Measurements from ENCODE around the gene TATDN2.
"Not testable (repeated sequence)": the region's sequence is repeated elsewhere in the genome, so short reads cannot be mapped to it uniquely, and the experiment has no call there.

TATDN2 gene

DNA sequence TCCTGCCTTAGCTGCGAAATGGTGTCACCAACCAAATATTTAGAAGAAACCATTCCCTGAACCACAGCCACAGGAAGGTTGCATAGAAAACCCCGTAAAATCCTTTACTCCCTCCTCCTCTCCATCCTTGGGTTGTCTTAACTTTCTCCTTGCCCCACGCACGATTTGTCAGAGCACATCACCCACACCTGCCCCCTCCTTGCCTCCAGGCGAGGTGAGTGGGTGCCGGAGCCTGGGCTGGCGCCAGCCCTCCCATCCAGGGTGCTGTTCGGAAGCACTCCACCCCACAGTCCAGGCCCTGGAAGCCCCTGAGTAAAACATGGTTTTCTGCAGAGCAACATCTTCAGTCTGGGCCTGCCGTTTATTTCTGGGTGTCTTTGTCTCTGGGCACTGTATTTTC lies 40.8 kb downstream of the TATDN2 start:
- Histone ChIP-seq H3K9me3 (ENCODE audit: control insufficient read depth in 1 of 2, low read length in 2 of 2) (no peaks in the 10 kb centered on the region), H3K27ac (ENCODE audit: low read depth, low read length) (no peak overlapping the region), H3K4me3 (ENCODE audit: low read depth in 1 of 2, low read length in 2 of 2) (no peak overlapping the region), H3K27me3 (ENCODE audit: control insufficient read depth in 1 of 2, insufficient read depth in 2 of 2, low read length in 2 of 2) (no peaks in the 10 kb centered on the region), H3K4me1 (ENCODE audit: control insufficient read depth in 1 of 2, insufficient read depth in 2 of 2, low read length in 2 of 2) (no peaks in the 10 kb centered on the region), H3K36me3 (ENCODE audit: control insufficient read depth in 1 of 2, insufficient read depth in 2 of 2, low read length in 2 of 2) (peaks cover 7 to 33% of the 10 kb centered on the region in 2 donors), H3K9ac (ENCODE audit: low read depth in 1 of 2, low read length in 2 of 2) (no peak overlapping the region)

- Histone ChIP-seq H3K36me3 (ENCODE audit: control insufficient read depth in 1 of 2, insufficient read depth in 2 of 2, low read length in 2 of 2) (peaks cover 7 to 38% of the 10 kb centered on the region in 2 donors), H3K27me3 (ENCODE audit: control insufficient read depth in 1 of 2, insufficient read depth in 2 of 2, low read length in 2 of 2) (no peaks in the 10 kb centered on the region), H3K9me3 (ENCODE audit: control insufficient read depth in 1 of 2, low read length in 2 of 2) (no peaks in the 10 kb centered on the region), H3K27ac (ENCODE audit: low read depth, low read length) (no peak overlapping the region), H3K4me3 (ENCODE audit: low read depth in 1 of 2, low read length in 2 of 2) (no peak overlapping the region), H3K9ac (ENCODE audit: low read depth in 1 of 2, low read length in 2 of 2) (no peak overlapping the region), H3K4me1 (ENCODE audit: control insufficient read depth in 1 of 2, insufficient read depth in 2 of 2, low read length in 2 of 2) (no peaks in the 10 kb centered on the region)
These were observed 41.6 kb downstream of the TATDN2 start for GRCh38 chr3:10289787-10290355.

- H3K27ac ChIP-seq (ENCODE audit: low read depth, low read length), result no peak overlapping the region
- H3K4me3 ChIP-seq (ENCODE audit: low read depth in 1 of 2, low read length in 2 of 2), result no peak overlapping the region
- peaks cover 7 to 42% of the 10 kb centered on the region in 2 donors for H3K36me3 ChIP-seq (ENCODE audit: control insufficient read depth in 1 of 2, insufficient read depth in 2 of 2, low read length in 2 of 2)
- no peaks in the 10 kb centered on the region for H3K27me3 ChIP-seq (ENCODE audit: control insufficient read depth in 1 of 2, insufficient read depth in 2 of 2, low read length in 2 of 2)
- H3K9me3 ChIP-seq (ENCODE audit: control insufficient read depth in 1 of 2, low read length in 2 of 2), result no peaks in the 10 kb centered on the region
- no peaks in the 10 kb centered on the region for H3K4me1 ChIP-seq (ENCODE audit: control insufficient read depth in 1 of 2, insufficient read depth in 2 of 2, low read length in 2 of 2)
- no peak overlapping the region for H3K9ac ChIP-seq (ENCODE audit: low read depth in 1 of 2, low read length in 2 of 2)
These were observed 42.4 kb downstream of the TATDN2 start for GRCh38 chr3:10290481-10291176.

- H3K9me3 ChIP-seq (ENCODE audit: control insufficient read depth in 1 of 2, low read length in 2 of 2), result no peaks in the 10 kb centered on the region
- H3K27ac ChIP-seq (ENCODE audit: low read depth, low read length), result no peak overlapping the region
- no peak overlapping the region for H3K4me3 ChIP-seq (ENCODE audit: low read depth in 1 of 2, low read length in 2 of 2)
- no peaks in the 10 kb centered on the region for H3K4me1 ChIP-seq (ENCODE audit: control insufficient read depth in 1 of 2, insufficient read depth in 2 of 2, low read length in 2 of 2)
- H3K27me3 ChIP-seq (ENCODE audit: control insufficient read depth in 1 of 2, insufficient read depth in 2 of 2, low read length in 2 of 2), result no peaks in the 10 kb centered on the region
- H3K36me3 ChIP-seq (ENCODE audit: control insufficient read depth in 1 of 2, insufficient read depth in 2 of 2, low read length in 2 of 2), result peaks cover 7 to 35% of the 10 kb centered on the region in 2 donors
- no peak overlapping the region for H3K9ac ChIP-seq (ENCODE audit: low read depth in 1 of 2, low read length in 2 of 2)
These were observed 43.4 kb downstream of the TATDN2 start for GRCh38 chr3:10291641-10292040.

DNA sequence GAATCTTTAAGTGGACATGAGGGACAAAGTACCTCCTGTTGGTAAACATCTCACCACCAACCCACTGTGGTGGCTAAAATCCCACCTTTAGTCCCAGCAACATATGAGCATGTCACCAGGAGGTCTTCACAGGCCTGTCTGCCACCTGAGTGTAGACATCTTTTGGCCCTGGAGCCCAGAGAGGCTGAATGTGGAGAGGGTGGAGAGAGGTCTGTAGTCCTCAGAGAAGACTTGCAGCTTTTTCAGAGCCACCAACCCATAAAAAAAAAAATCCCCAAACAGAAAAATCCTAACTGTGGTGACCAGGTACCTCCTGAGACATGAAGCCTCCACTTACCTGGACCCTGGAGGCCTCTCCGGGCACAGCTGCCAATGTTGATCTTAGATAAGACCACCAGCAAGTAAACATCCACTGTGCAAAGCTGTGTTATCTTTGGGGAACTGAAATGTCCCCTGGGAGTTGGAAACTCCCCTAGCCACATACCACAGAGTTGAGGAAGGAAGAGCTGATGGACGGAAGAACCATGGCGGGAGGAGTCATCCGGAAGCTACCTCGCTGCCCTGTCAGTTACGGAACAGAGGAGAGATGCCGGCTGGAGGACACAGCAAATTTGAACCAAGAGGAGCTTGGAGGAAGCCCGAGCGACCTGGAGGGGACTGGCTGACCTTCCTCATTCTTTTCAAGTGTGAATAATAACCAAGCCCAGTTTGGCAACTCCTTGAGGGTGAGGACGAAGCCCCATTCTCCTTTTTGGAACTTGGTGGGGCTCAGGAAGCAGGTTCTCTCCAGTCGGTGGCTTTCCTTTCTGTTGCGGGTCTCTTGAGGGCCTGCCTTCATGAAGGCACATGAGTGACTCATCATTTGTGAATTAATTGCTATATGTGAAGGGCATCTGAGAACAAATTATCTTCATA lies 44.5 kb downstream of the TATDN2 start, which contains the start of gene GHRL:
Gene GHRL, minus strand, starts transcription at position 443 of the 915 bp plus-strand sequence. CDS start 2,767 bp downstream, outside the sequence.
- Histone ChIP-seq H3K4me1 (ENCODE audit: control insufficient read depth in 1 of 2, insufficient read depth in 2 of 2, low read length in 2 of 2) (no peaks in the 10 kb centered on the region), H3K9me3 (ENCODE audit: control insufficient read depth in 1 of 2, low read length in 2 of 2) (no peaks in the 10 kb centered on the region), H3K4me3 (ENCODE audit: low read depth in 1 of 2, low read length in 2 of 2) (peak within 1 kb of the TSS in 1 of 2 donors; percentile 18), H3K9ac (ENCODE audit: low read depth in 1 of 2, low read length in 2 of 2) (no peak within 1 kb of the TSS), H3K36me3 (ENCODE audit: control insufficient read depth in 1 of 2, insufficient read depth in 2 of 2, low read length in 2 of 2) (peaks cover 7 to 27% of the 10 kb centered on the region in 2 donors), H3K27ac (ENCODE audit: low read depth, low read length) (no peak within 1 kb of the TSS), H3K27me3 (ENCODE audit: control insufficient read depth in 1 of 2, insufficient read depth in 2 of 2, low read length in 2 of 2) (no peaks in the 10 kb centered on the region)

DNA sequence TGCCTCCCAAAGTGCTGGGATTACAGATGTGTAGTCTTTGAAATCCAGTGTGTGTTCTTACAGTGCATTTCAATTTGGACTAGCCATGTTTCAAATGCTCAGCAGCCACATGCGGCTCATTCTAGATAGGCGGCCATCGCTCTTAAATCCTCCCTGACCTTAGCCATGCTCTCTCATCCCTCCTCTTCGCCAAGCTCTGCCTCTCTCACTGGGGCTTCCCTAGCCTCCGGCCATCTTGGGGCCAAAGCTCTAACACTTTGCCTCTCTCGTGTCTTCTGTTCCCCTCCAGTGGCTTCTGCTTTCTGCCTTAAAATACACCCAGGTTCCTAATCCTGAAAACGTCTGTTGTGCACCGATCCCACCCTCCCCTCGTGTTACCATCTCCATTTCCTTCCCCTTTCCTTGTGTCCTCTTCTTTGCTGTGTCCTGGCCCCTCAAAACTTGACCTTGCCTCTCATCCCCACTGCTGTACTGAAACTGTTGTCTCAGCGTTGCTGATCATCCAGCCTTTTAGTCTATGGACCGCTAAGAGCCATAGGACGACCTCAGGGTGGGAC lies 45.8 kb downstream of the TATDN2 start:
- Histone ChIP-seq H3K4me3 (ENCODE audit: low read depth in 1 of 2, low read length in 2 of 2) (no peak overlapping the region), H3K27ac (ENCODE audit: low read depth, low read length) (no peak overlapping the region), H3K36me3 (ENCODE audit: control insufficient read depth in 1 of 2, insufficient read depth in 2 of 2, low read length in 2 of 2) (peaks cover 0 to 21% of the 10 kb centered on the region in 2 donors)

DNA sequence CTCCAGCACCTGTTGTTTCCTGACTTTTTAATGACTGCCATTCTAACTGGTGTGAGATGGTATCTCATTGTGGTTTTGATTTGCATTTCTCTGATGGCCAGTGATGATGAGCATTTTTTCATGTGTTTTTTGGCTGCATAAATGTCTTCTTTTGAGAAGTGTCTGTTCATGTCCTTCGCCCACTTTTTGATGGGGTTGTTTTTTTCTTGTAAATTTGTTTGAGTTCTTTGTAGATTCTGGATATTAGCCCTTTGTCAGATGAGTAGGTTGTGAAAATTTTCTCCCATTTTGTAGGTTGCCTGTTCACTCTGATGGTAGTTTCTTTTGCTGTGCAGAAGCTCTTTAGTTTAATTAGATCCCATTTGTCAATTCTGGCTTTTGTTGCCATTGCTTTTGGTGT lies 49.8 kb downstream of the TATDN2 start:
- not testable (repeated sequence) for H3K4me3 ChIP-seq (ENCODE audit: low read depth in 1 of 2, low read length in 2 of 2); H3K4me1 ChIP-seq (ENCODE audit: control insufficient read depth in 1 of 2, insufficient read depth in 2 of 2, low read length in 2 of 2); H3K9me3 ChIP-seq (ENCODE audit: control insufficient read depth in 1 of 2, low read length in 2 of 2); H3K27ac ChIP-seq (ENCODE audit: low read depth, low read length); H3K27me3 ChIP-seq (ENCODE audit: control insufficient read depth in 1 of 2, insufficient read depth in 2 of 2, low read length in 2 of 2); H3K9ac ChIP-seq (ENCODE audit: low read depth in 1 of 2, low read length in 2 of 2)
- H3K36me3 ChIP-seq (ENCODE audit: control insufficient read depth in 1 of 2, insufficient read depth in 2 of 2, low read length in 2 of 2), result peaks cover 21 to 52% of the 10 kb centered on the region in 2 donors

More for the DNA sequence above, 45.8 kb downstream of the TATDN2 start:
- Histone ChIP-seq H3K9ac (ENCODE audit: low read depth in 1 of 2, low read length in 2 of 2) (no peak overlapping the region), H3K9me3 (ENCODE audit: control insufficient read depth in 1 of 2, low read length in 2 of 2) (no peaks in the 10 kb centered on the region), H3K27me3 (ENCODE audit: control insufficient read depth in 1 of 2, insufficient read depth in 2 of 2, low read length in 2 of 2) (no peaks in the 10 kb centered on the region), H3K4me1 (ENCODE audit: control insufficient read depth in 1 of 2, insufficient read depth in 2 of 2, low read length in 2 of 2) (no peaks in the 10 kb centered on the region)

DNA sequence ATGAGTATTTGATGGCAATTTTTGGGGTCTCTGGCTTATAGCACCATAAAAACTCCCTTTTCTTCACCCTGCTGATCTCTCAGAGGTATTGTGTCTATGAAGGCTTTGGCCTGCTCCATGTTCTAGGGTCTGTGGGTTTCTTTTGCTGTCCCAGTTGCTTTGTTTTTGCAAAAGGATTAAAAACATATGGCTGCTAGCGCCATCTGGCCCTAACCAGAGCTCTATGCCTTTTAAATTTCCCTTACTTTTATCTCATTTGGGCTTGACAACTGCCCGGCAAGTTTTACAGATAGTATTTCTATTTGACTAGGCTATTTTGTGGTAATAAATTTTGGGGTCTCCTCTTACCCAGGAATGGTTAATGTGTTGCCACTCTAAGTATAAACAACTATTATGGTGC lies 50.9 kb downstream of the TATDN2 start:
- H3K27ac ChIP-seq (ENCODE audit: low read depth, low read length), result no peak overlapping the region
- H3K4me1 ChIP-seq (ENCODE audit: control insufficient read depth in 1 of 2, insufficient read depth in 2 of 2, low read length in 2 of 2), result peaks cover 0 to 2% of the 10 kb centered on the region in 2 donors
- H3K4me3 ChIP-seq (ENCODE audit: low read depth in 1 of 2, low read length in 2 of 2), result no peak overlapping the region
- H3K27me3 ChIP-seq (ENCODE audit: control insufficient read depth in 1 of 2, insufficient read depth in 2 of 2, low read length in 2 of 2), result no peaks in the 10 kb centered on the region
- peaks cover 32 to 62% of the 10 kb centered on the region in 2 donors for H3K36me3 ChIP-seq (ENCODE audit: control insufficient read depth in 1 of 2, insufficient read depth in 2 of 2, low read length in 2 of 2)
- H3K9ac ChIP-seq (ENCODE audit: low read depth in 1 of 2, low read length in 2 of 2), result no peak overlapping the region
- no peaks in the 10 kb centered on the region for H3K9me3 ChIP-seq (ENCODE audit: control insufficient read depth in 1 of 2, low read length in 2 of 2)

GRCh38 chr3:10299679-10300078 lies 51.4 kb downstream of the TATDN2 start:
- peaks cover 0 to 2% of the 10 kb centered on the region in 2 donors for H3K4me1 ChIP-seq (ENCODE audit: control insufficient read depth in 1 of 2, insufficient read depth in 2 of 2, low read length in 2 of 2)
- H3K27me3 ChIP-seq (ENCODE audit: control insufficient read depth in 1 of 2, insufficient read depth in 2 of 2, low read length in 2 of 2), result no peaks in the 10 kb centered on the region
- no peaks in the 10 kb centered on the region for H3K9me3 ChIP-seq (ENCODE audit: control insufficient read depth in 1 of 2, low read length in 2 of 2)
- no peak overlapping the region for H3K4me3 ChIP-seq (ENCODE audit: low read depth in 1 of 2, low read length in 2 of 2)
- H3K36me3 ChIP-seq (ENCODE audit: control insufficient read depth in 1 of 2, insufficient read depth in 2 of 2, low read length in 2 of 2), result peaks cover 36 to 64% of the 10 kb centered on the region in 2 donors
- no peak overlapping the region for H3K9ac ChIP-seq (ENCODE audit: low read depth in 1 of 2, low read length in 2 of 2)
- no peak overlapping the region for H3K27ac ChIP-seq (ENCODE audit: low read depth, low read length)

All from duodenal mucosa (tissue), 2 donors.